Stimulated activated CD8-positive, alpha-beta memory T cell treated with anti-CD3 and anti-CD28 coated beads, Interleukin-7, amount 100 ng/mL, for 1 hour (primary cell): Measurements from ENCODE around the gene GABBR2.

Source experiments
- DNase-seq, 2 donors: peaks; one replicate each; pipeline ENCODE4 v3.0.0-alpha.2; 2020; ENCODE audit warnings: low read depth in 2 of 2

GABBR2 gene

GRCh38 chr9:98721643-98722042 lies 12.9 kb upstream of the GABBR2 start:
- no peak for DNase-seq

- DNase-seq, result no peak
Measured at GRCh38 chr9:98720402-98720801, 11.7 kb upstream of the GABBR2 start.

GRCh38 chr9:98719055-98719454 lies 10.3 kb upstream of the GABBR2 start:
- no peak for DNase-seq

- DNase-seq, result no peak
Measured at GRCh38 chr9:98714833-98715232, 6.1 kb upstream of the GABBR2 start.

- DNase-seq, result no peak
Measured at GRCh38 chr9:98712987-98713386, 4.3 kb upstream of the GABBR2 start.

GRCh38 chr9:98709968-98710965 lies 1.5 kb upstream of the GABBR2 start:
- no peak for DNase-seq

- no peak for DNase-seq
Measured at GRCh38 chr9:98708103-98708932, 417 bp downstream of the GABBR2 start.

- DNase-seq, result no peak
Measured at GRCh38 chr9:98707166-98708102, 1.3 kb downstream of the GABBR2 start.

- no peak for DNase-seq
Measured at GRCh38 chr9:98706651-98707165, 2.0 kb downstream of the GABBR2 start.

- no peak for DNase-seq
Measured at GRCh38 chr9:98702835-98703380, 5.8 kb downstream of the GABBR2 start.

- DNase-seq, result no peak
Measured at GRCh38 chr9:98702340-98702739, 6.4 kb downstream of the GABBR2 start.

GRCh38 chr9:98701576-98701975 lies 7.2 kb downstream of the GABBR2 start:
- no peak for DNase-seq

- DNase-seq, result no peak
Measured at GRCh38 chr9:98700801-98701200, 7.9 kb downstream of the GABBR2 start.

- DNase-seq, result no peak
Measured at GRCh38 chr9:98698856-98699255, 9.9 kb downstream of the GABBR2 start.

GRCh38 chr9:98694943-98695342 lies 13.8 kb downstream of the GABBR2 start:
- no peak for DNase-seq

GRCh38 chr9:98692392-98692791 lies 16.3 kb downstream of the GABBR2 start:
- no peak for DNase-seq

GRCh38 chr9:98691890-98692289 lies 16.8 kb downstream of the GABBR2 start:
- no peak for DNase-seq

- DNase-seq, result no peak
Measured at GRCh38 chr9:98690686-98691085, 18.0 kb downstream of the GABBR2 start.

GRCh38 chr9:98688710-98689495 lies 19.8 kb downstream of the GABBR2 start:
- no peak for DNase-seq

- DNase-seq, result no peak
Measured at GRCh38 chr9:98687911-98688310, 20.8 kb downstream of the GABBR2 start.
